ENCODE data around the gene KPNA3. TPM values are rescaled to one million over a fixed set of nuclear protein-coding genes. Genes with fewer than 3 reads are reported as not detected.

The KPNA3 gene
- total RNA-seq, 1 experiment from 2014 or later, result 14.4 TPM

- Histone ChIP-seq H4K20me1 (ENCODE audit: low read length) (peaks cover 10% of the 10 kb centered on the region; the same call in 1 of the 2 replicates), H3K4me2 (ENCODE audit: low read length) (no peak overlapping the region), H3K4me3 (ENCODE audit: low read length) (no peak overlapping the region), H3K4me1 (ENCODE audit: insufficient read depth, low read length) (peaks cover 12% of the 10 kb centered on the region), H3F3A (ENCODE audit: low read length, unreplicated experiment) (no peaks in the 10 kb centered on the region), H3K36me3 (ENCODE audit: low read depth, low read length) (no peaks in the 10 kb centered on the region), H3K9ac (ENCODE audit: low read length) (no peak overlapping the region), H2AFZ (ENCODE audit: low read length) (no peak overlapping the region), H3K27ac (ENCODE audit: low read length) (no peak overlapping the region), H3K79me2 (ENCODE audit: low read length) (peaks cover 65% of the 10 kb centered on the region), H3K27me3 (ENCODE audit: low read length) (no peaks in the 10 kb centered on the region), H3K9me3 (ENCODE audit: low read length) (no peaks in the 10 kb centered on the region), H3K9me2 (replicated peaks; ENCODE audit: low read length) (no peaks in the 10 kb centered on the region)
- DNase-seq (no peak), ATAC-seq (no peak)
- TF ChIP-seq EZH2 (IDR thresholded peaks at IDR 0.05; ENCODE audit: low read length, unreplicated experiment) (no peak), CTCF (conservative IDR thresholded peaks at IDR 0.05; ENCODE audit: low read depth, low read length) (no peak), EZH2phosphoT487 (IDR thresholded peaks at IDR 0.05; ENCODE audit: borderline replicate concordance, low read length) (no peak)
- BruUV-seq (replicated peaks), result no TSS peak
- POLR2A ChIA-PET (ENCODE audit: unreplicated experiment), result no interaction called here
- intact Hi-C loops (cut with micrococcal nuclease), result no loop called here
- CTCF ChIA-PET, result no interaction called here
Measured at GRCh38 chr13:49678191-49678914, 114.1 kb downstream of the KPNA3 start.

GRCh38 chr13:49676581-49677298, 115.7 kb downstream of the KPNA3 start:
- intact Hi-C loops (cut with micrococcal nuclease), result no loop called here
- POLR2A ChIA-PET (ENCODE audit: unreplicated experiment), result no interaction called here
- Histone ChIP-seq H3K27ac (ENCODE audit: low read length) (no peak overlapping the region), H3K36me3 (ENCODE audit: low read depth, low read length) (no peaks in the 10 kb centered on the region), H3K79me2 (ENCODE audit: low read length) (peaks cover 54% of the 10 kb centered on the region), H4K20me1 (ENCODE audit: low read length) (0 out of 2 replicates have a peak, but pooled peaks cover 4% of the 10 kb centered on the region), H3K9me3 (ENCODE audit: low read length) (no peaks in the 10 kb centered on the region), H3F3A (ENCODE audit: low read length, unreplicated experiment) (no peaks in the 10 kb centered on the region), H3K27me3 (ENCODE audit: low read length) (no peaks in the 10 kb centered on the region), H3K9me2 (replicated peaks; ENCODE audit: low read length) (no peaks in the 10 kb centered on the region), H3K4me2 (ENCODE audit: low read length) (no peak overlapping the region), H3K4me3 (ENCODE audit: low read length) (no peak overlapping the region), H3K4me1 (ENCODE audit: insufficient read depth, low read length) (peaks cover 4% of the 10 kb centered on the region), H3K9ac (ENCODE audit: low read length) (no peak overlapping the region), H2AFZ (ENCODE audit: low read length) (no peak overlapping the region)
- no TSS peak for BruUV-seq (replicated peaks)
- DNase-seq (no peak), ATAC-seq (no peak)
- CTCF ChIA-PET, result no interaction called here
- TF ChIP-seq EZH2 (IDR thresholded peaks at IDR 0.05; ENCODE audit: low read length, unreplicated experiment), result no peak
- no peak for TF ChIP-seq CTCF (conservative IDR thresholded peaks at IDR 0.05; ENCODE audit: low read depth, low read length)
- TF ChIP-seq EZH2phosphoT487 (IDR thresholded peaks at IDR 0.05; ENCODE audit: borderline replicate concordance, low read length), result no peak

- no TSS peak for BruUV-seq (replicated peaks)
- H3K4me2 ChIP-seq (ENCODE audit: low read length), result no peak overlapping the region
Measured at GRCh38 chr13:49670828-49671227, 121.7 kb downstream of the KPNA3 start.

More at GRCh38 chr13:49670828-49671227, 121.7 kb downstream of the KPNA3 start:
- Histone ChIP-seq H3K27ac (ENCODE audit: low read length) (no peak overlapping the region), H3F3A (ENCODE audit: low read length, unreplicated experiment) (no peaks in the 10 kb centered on the region), H3K4me3 (ENCODE audit: low read length) (no peak overlapping the region), H3K9ac (ENCODE audit: low read length) (no peak overlapping the region), H3K79me2 (ENCODE audit: low read length) (peaks cover 12% of the 10 kb centered on the region), H2AFZ (ENCODE audit: low read length) (no peak overlapping the region), H3K36me3 (ENCODE audit: low read depth, low read length) (peaks cover 12% of the 10 kb centered on the region), H3K9me2 (replicated peaks; ENCODE audit: low read length) (no peaks in the 10 kb centered on the region), H4K20me1 (ENCODE audit: low read length) (no peaks in the 10 kb centered on the region), H3K4me1 (ENCODE audit: insufficient read depth, low read length) (peaks cover 6% of the 10 kb centered on the region; the same call in 1 of the 2 replicates), H3K27me3 (ENCODE audit: low read length) (no peaks in the 10 kb centered on the region), H3K9me3 (ENCODE audit: low read length) (no peaks in the 10 kb centered on the region)
- ChIA-PET POLR2A (ENCODE audit: unreplicated experiment) (no interaction called here), CTCF (interaction anchor here (1.3 kb wide), 1 partner anchor 265 kb away, joined by 6 read pairs; the partner anchor contains the start of gene SPRYD7)
- no peak for TF ChIP-seq EZH2phosphoT487 (IDR thresholded peaks at IDR 0.05; ENCODE audit: borderline replicate concordance, low read length)
- no peak for TF ChIP-seq EZH2 (IDR thresholded peaks at IDR 0.05; ENCODE audit: low read length, unreplicated experiment)
- TF ChIP-seq CTCF (conservative IDR thresholded peaks at IDR 0.05; ENCODE audit: low read depth, low read length), result no peak
- ATAC-seq (no peak), DNase-seq (no peak)
- intact Hi-C loops (cut with micrococcal nuclease), result no loop called here
